H1 (cell line): ENCODE measurements around the gene ADH1B. TPM values are rescaled to one million over a fixed set of nuclear protein-coding genes. Genes with fewer than 3 reads are reported as not detected.

Experiments used
- CTCF ChIA-PET: fragments of 300-600 bp; sonication (Branson Sonifier 250); formaldehyde crosslinking; loops from one replicate; lab custom pipeline; 2021; ENCODE audit not compliant: partially characterized antibody; lab: Charles Lee
- POLR2A ChIA-PET: fragments of 300-600 bp; sonication (Branson Sonifier 250); formaldehyde crosslinking; loops from one replicate; lab custom pipeline; 2021; ENCODE audit warnings: inconsistent platforms; ENCODE audit not compliant: partially characterized antibody; lab: Charles Lee
- DNase-seq, 2 experiments: peaks; one replicate each; pipeline versions ENCODE4 v3.0.0 to v3.0.0-alpha.2; 2010 to 2022; ENCODE audit warnings: low spot score in 2 of 2, low read depth in 1 of 2, mixed read lengths in 1 of 2
- FAIRE-seq: peaks from 2 replicates; lab custom pipeline; 2011; peaks lifted over from hg19 to GRCh38; lab: Jason Lieb, UNC
- H2AFZ ChIP-seq: 2 replicates; pipeline ENCODE4 v1.8.1; 2012; ENCODE audit warnings: low read length, inconsistent platforms
- H2AK5ac ChIP-seq: 2 replicates; pipeline ENCODE4 v1.6.1; 2013; ENCODE audit warnings: low read depth, low read length
- H2BK120ac ChIP-seq: replicated peaks from 2 replicates; pipeline ENCODE3; 2013; ENCODE audit warnings: low read depth, low read length, inconsistent platforms
- H2BK12ac ChIP-seq: 2 replicates; pipeline ENCODE4 v1.6.1; 2013; ENCODE audit warnings: low read depth, low read length
- H2BK15ac ChIP-seq: 2 replicates; pipeline ENCODE4 v1.6.1; 2013; ENCODE audit warnings: low read length
- H2BK20ac ChIP-seq: 2 replicates; pipeline ENCODE4 v1.6.1; 2013; ENCODE audit warnings: low read length
- H2BK5ac ChIP-seq: 2 replicates; pipeline ENCODE4 v1.6.1; 2013; ENCODE audit warnings: low read depth, low read length
- H3K14ac ChIP-seq: 2 replicates; pipeline ENCODE4 v1.6.1; 2013; ENCODE audit warnings: inconsistent platforms; ENCODE audit not compliant: insufficient read length
- H3K18ac ChIP-seq: 2 replicates; pipeline ENCODE4 v1.6.1; 2013; ENCODE audit warnings: low read length; ENCODE audit errors: extremely low read depth
- H3K23ac ChIP-seq: 2 replicates; pipeline ENCODE4 v1.6.1; 2013; ENCODE audit warnings: inconsistent platforms; ENCODE audit not compliant: insufficient read length
- H3K23me2 ChIP-seq: 2 replicates; pipeline ENCODE4 v1.6.1; 2013; ENCODE audit warnings: low read depth, low read length
- H3K27ac ChIP-seq: 2 replicates; pipeline ENCODE4 v1.6.1; 2011; ENCODE audit warnings: low read depth, low read length, inconsistent platforms
- H3K27me3 ChIP-seq, 4 experiments: replicated peaks in 1 of 4; 1 replicate in 1 of 4; 2 replicates in 3 of 4; pipeline versions ENCODE4 v1.6.1 to v1.8.1; 2011 to 2013; ENCODE audit warnings: low read length in 3 of 4, mild to moderate bottlenecking in 3 of 4, inconsistent platforms in 2 of 4, mixed read lengths in 2 of 4, moderate library complexity in 1 of 4; ENCODE audit not compliant: control insufficient read depth in 3 of 4, insufficient read depth in 3 of 4; ENCODE audit errors: extremely low read depth in 1 of 4
- H3K36me3 ChIP-seq, 4 experiments: 2 replicates each; pipeline versions ENCODE4 v1.6.1 to v1.8.1; 2011 to 2013; ENCODE audit warnings: mild to moderate bottlenecking in 4 of 4, low read length in 3 of 4, moderate library complexity in 2 of 4, control low read depth in 1 of 4, inconsistent platforms in 1 of 4; ENCODE audit not compliant: insufficient read depth in 4 of 4, control insufficient read depth in 2 of 4
- H3K4ac ChIP-seq: replicated peaks from 2 replicates; pipeline ENCODE3; 2013; ENCODE audit warnings: low read length, low read depth, mixed read lengths, inconsistent platforms; ENCODE audit not compliant: insufficient read length
- H3K4me1 ChIP-seq, 4 experiments: replicated peaks in 1 of 4; 1 replicate in 1 of 4; 2 replicates in 3 of 4; pipeline versions ENCODE4 v1.6.1 to v1.8.1; 2011 to 2013; ENCODE audit warnings: low read length in 3 of 4, inconsistent platforms in 2 of 4, mixed read lengths in 1 of 4; ENCODE audit not compliant: insufficient read depth in 4 of 4, control insufficient read depth in 3 of 4
- H3K4me2 ChIP-seq, 2 experiments: 2 replicates each; pipeline versions ENCODE4 v1.6.1 to v1.8.1; 2011 to 2013; ENCODE audit warnings: low read depth in 2 of 2, low read length in 2 of 2, control low read depth in 1 of 2, inconsistent platforms in 1 of 2, mild to moderate bottlenecking in 1 of 2; ENCODE audit not compliant: insufficient read depth in 1 of 2
- H3K4me3 ChIP-seq, 4 experiments: fragments of 200-600, 300-600 bp in 1 of 4; sonication (generic), shearing (Covaris generic), sonication (Bioruptor Twin) in 1 of 4; 2 replicates each; pipeline versions ENCODE4 v1.5.1 to v1.8.1; 2011 to 2016; ENCODE audit warnings: low read length in 4 of 4, low read depth in 3 of 4, control low read depth in 2 of 4, inconsistent platforms in 2 of 4, mild to moderate bottlenecking in 2 of 4, mixed read lengths in 1 of 4, moderate library complexity in 1 of 4; ENCODE audit not compliant: insufficient read depth in 2 of 4; ENCODE audit errors: extremely low read depth in 1 of 4
- H3K56ac ChIP-seq: replicated peaks from 2 replicates; pipeline ENCODE3; 2013; ENCODE audit warnings: low read depth, mild to moderate bottlenecking, mixed read lengths, low read length, inconsistent platforms; ENCODE audit not compliant: insufficient read length
- H3K79me1 ChIP-seq: 2 replicates; pipeline ENCODE4 v1.6.1; 2013; ENCODE audit warnings: low read depth, low read length, control low read depth
- H3K79me2 ChIP-seq, 2 experiments: 2 replicates each; pipeline versions ENCODE4 v1.6.1 to v1.8.1; 2012 to 2013; ENCODE audit warnings: low read length in 2 of 2, mild to moderate bottlenecking in 2 of 2, inconsistent platforms in 1 of 2; ENCODE audit not compliant: insufficient read depth in 2 of 2, control insufficient read depth in 1 of 2
- H3K9ac ChIP-seq, 4 experiments: replicated peaks in 1 of 4; 1 replicate in 1 of 4; 2 replicates in 3 of 4; pipeline versions ENCODE4 v1.6.1 to v1.8.1; 2011 to 2013; ENCODE audit warnings: low read depth in 3 of 4, low read length in 3 of 4, control low read depth in 2 of 4, mild to moderate bottlenecking in 2 of 4, moderate library complexity in 2 of 4, inconsistent platforms in 1 of 4; ENCODE audit errors: extremely low read depth in 1 of 4
- H3K9me3 ChIP-seq, 2 experiments: 2 replicates each; pipeline versions ENCODE4 v1.6.1 to v1.8.1; 2012 to 2013; ENCODE audit warnings: mild to moderate bottlenecking in 2 of 2, moderate library complexity in 2 of 2, control low read depth in 1 of 2, inconsistent platforms in 1 of 2, low read depth in 1 of 2, low read length in 1 of 2, mixed read lengths in 1 of 2; ENCODE audit not compliant: insufficient read depth in 2 of 2
- H4K20me1 ChIP-seq, 2 experiments: replicated peaks in 1 of 2; 2 replicates each; pipeline versions ENCODE3 to v1.8.1; 2011 to 2013; ENCODE audit warnings: inconsistent platforms in 2 of 2, low read length in 2 of 2, mild to moderate bottlenecking in 1 of 2; ENCODE audit not compliant: insufficient read depth in 2 of 2, control insufficient read depth in 1 of 2
- H4K5ac ChIP-seq: 2 replicates; pipeline ENCODE4 v1.6.1; 2013; ENCODE audit warnings: low read length, low read depth, mixed read lengths, inconsistent platforms; ENCODE audit not compliant: insufficient read length
- H4K8ac ChIP-seq: 2 replicates; pipeline ENCODE4 v1.8.0; 2013; ENCODE audit warnings: mild to moderate bottlenecking, moderate library complexity, low read length, inconsistent platforms; ENCODE audit not compliant: insufficient read depth; ENCODE audit errors: extremely low read depth
- H4K91ac ChIP-seq: replicated peaks from 2 replicates; pipeline ENCODE3; 2013; ENCODE audit warnings: low read length, mixed read lengths, inconsistent platforms; ENCODE audit not compliant: insufficient read length
- CBX5 ChIP-seq: fragments of 300-800, 300-1000 bp; sonication (generic); IDR thresholded peaks from 2 replicates; pipeline ENCODE4 v1.7.1; 2016; ENCODE audit warnings: antibody characterized with exemption, low read length, low read depth
- polyA plus RNA-seq, 7 experiments: library from polyadenylated mRNA; depleted of rRNA in 3 of 7; stranded (reverse) in 5 of 7; unstranded in 2 of 7; fragments of >200 nt in 5 of 7; fragments of 200-250 nt in 2 of 7; gene quantifications; 1 replicate in 5 of 7; 2 replicates in 1 of 7; 4 replicates in 1 of 7; pipeline versions ENCODE4 v1.2.1 to v1.2.3, GENCODE V29; 2011 to 2013; ENCODE audit warnings: missing spikeins in 2 of 7, mixed read lengths in 2 of 7
- total RNA-seq: library from RNA; stranded (reverse); fragmentation: NEBNext Ultra II Directional; extraction: Animal tissue kit (Norgen Biotek cat#: 25700); gene quantifications from 2 replicates; pipeline ENCODE4 v1.2.1, GENCODE V29; 2021

ADH1B gene
- total and polyA plus RNA-seq, 2 of the 8 experiments (the other 6 are each of a cell fraction or from before 2014, with no cell fraction given) = not detected

- CTCF ChIA-PET = interaction anchor here (1.0 kb wide), 1 partner anchor 15 kb away, joined by 3 read pairs; no protein-coding TSS in a partner anchor
- Histone ChIP-seq H3K18ac (no peak overlapping the region), H3K23me2 (no peaks in the 10 kb centered on the region), H2BK5ac (no peak overlapping the region), H3K4me3 (no peak overlapping the region), H3K4ac (no peak overlapping the region), H4K91ac (no peak overlapping the region), H3K14ac (no peak overlapping the region), H2AFZ (no peak overlapping the region), H3K79me2 (no peaks in the 10 kb centered on the region), H2AK5ac (no peak overlapping the region), H3K9ac (no peak overlapping the region), H4K20me1 (no peaks in the 10 kb centered on the region), H3K4me2 (no peak overlapping the region), H2BK12ac (no peak overlapping the region), H4K8ac (no peak overlapping the region), H2BK15ac (no peak overlapping the region), H3K9me3 (peaks cover 8% of the 10 kb centered on the region in 2 experiments; a peak in 3 of 4 replicates), H3K56ac (no peak overlapping the region), H2BK120ac (no peak overlapping the region), H3K36me3 (no peaks in the 10 kb centered on the region; a peak in 1 of 8 replicates), H3K23ac (no peak overlapping the region), H3K27ac (no peak overlapping the region), H3K4me1 (no peaks in the 10 kb centered on the region), H3K79me1 (no peaks in the 10 kb centered on the region), H2BK20ac (no peak overlapping the region), H3K27me3 (no peaks in the 10 kb centered on the region), H4K5ac (no peak overlapping the region)
- no peak for TF ChIP-seq CBX5
- FAIRE-seq (no peak), DNase-seq (no peak)
- POLR2A ChIA-PET = no interaction called here
Observed at GRCh38 chr4:99362768-99363167, 41.6 kb upstream of the ADH1B start.
